GM18519 (cell line): ENCODE data around the gene KDM4B.

Experiments used
- ATAC-seq: cut with Tn5 transposase; IDR thresholded peaks from one replicate; pipeline ENCODE4 v1.9.1; 2021; ENCODE audit warnings: mild to moderate bottlenecking, moderate library complexity; ENCODE audit not compliant: unreplicated experiment, low FRiP score

KDM4B gene

DNA sequence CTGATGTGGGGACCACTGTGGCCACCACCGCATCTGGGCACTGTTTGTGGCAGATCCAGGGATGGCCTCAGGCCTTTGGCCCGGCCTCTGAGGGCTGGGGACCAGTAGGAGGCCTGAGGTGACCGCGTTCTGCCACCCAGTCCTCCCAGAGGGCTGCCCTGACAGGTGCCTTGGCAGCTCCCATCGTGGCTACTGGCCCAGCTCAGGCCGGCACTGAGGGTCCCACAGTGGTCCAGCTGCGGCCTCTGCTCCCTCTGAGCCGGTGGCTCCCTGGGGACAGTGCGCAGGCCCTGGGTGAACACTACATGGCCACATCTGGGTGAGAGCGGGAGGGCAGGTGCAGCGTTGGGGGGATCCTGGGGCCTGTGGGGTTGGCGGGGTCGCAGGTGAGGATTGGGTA lies 61.9 kb downstream of the KDM4B start:
- ATAC-seq, result no peak

- no peak for ATAC-seq
Observed at GRCh38 chr19:5031231-5032100, 62.6 kb downstream of the KDM4B start.

DNA sequence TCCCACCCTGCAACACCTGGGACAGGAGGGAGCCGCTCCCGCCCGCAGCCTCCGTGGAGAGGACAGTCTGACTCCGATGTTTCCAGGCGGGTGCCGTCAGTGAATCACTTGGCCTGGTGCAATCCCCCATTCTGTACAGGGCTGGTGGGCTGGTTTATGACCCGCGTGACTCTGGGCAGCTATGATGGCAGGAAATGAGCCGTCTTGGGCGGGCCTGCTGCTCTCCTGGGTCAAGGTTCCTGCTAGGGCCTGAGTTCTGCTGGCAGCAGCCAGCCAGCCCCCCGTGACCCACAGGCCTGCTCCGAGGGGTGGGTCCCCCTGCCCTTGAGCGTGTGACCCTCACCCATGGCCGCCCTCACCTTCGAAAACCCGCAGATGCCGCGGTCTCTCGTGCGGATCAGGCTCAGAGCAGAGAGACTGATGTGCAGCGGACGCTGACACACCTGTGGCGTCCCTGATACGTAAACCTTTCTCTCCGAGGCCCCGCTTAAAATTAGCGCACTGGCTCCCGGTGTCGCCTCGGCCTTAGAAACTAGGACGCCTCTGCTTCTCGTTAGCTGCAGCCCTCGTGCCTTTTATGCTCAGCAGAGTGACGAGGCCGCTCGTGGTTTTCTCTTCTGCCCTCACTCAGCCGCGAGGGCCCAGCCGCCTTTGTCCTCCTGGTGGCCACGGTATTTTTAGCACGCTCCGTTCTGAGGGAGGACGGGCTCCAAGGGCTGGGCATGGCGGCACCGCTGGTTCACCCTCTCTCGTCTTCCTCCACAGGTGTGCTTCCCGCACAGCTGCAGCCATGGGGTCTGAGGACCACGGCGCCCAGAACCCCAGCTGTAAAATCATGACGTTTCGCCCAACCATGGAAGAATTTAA lies 63.4 kb downstream of the KDM4B start:
- no peak for ATAC-seq

- no peak for ATAC-seq
Observed at GRCh38 chr19:5035105-5035761, 66.3 kb downstream of the KDM4B start.

- no peak for ATAC-seq
Observed at GRCh38 chr19:5035793-5036697, 67.1 kb downstream of the KDM4B start.

GRCh38 chr19:5036698-5037563 lies 68.0 kb downstream of the KDM4B start:
- ATAC-seq, result no peak

DNA sequence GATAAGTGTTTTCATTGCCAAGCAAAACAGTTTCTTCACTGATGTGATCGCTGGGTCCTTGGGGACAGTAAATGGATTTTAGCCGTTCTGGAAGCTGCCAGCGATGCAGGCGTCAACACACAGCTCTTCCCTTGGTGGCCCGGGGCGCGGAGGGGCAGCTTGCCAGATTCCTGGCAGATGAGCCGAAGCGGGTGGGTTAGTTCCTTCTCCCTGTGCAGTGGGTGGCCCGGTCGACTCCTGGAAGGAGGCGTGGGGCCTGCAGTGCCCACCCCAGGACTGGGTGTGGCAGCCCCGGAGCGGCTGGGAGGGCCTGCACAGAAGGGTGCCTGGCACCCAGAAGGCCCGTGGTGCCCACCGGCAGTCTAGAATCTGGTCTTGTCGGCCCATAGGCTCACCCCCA lies 69.0 kb downstream of the KDM4B start:
- no peak for ATAC-seq

DNA sequence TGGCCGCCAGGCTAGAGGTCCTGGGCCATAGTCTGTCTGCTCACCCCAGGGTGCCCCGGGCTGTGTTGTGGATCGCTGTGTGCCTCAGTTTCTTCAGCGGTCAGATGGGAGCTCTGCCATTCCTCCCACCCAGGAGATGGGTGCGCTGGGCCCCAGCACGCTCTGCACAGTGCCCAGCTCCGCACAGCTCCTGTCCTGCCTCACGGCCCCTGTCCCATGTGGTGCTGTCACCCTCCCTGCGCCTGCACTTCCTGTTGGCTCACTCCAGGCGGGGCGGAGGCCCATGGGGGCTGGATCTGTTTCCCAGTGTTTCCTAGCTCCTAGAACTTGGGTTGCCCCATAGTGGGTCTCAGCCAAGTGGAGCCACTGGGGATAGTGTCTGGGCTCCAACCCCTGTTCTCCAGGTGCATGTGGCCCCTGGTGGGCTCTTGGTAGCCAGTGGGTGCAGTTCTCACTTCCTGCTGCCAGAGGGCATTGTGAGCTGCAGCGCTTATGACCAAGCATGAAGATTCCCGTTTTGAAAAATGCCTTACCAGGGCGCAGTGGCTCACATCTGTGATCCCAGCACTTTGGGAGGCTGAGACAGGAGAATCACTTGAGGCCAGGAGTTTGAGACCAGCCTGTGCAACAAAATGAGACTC lies 69.8 kb downstream of the KDM4B start:
- ATAC-seq, result no peak

- no peak for ATAC-seq
Observed at GRCh38 chr19:5039642-5040543, 71.0 kb downstream of the KDM4B start.

DNA sequence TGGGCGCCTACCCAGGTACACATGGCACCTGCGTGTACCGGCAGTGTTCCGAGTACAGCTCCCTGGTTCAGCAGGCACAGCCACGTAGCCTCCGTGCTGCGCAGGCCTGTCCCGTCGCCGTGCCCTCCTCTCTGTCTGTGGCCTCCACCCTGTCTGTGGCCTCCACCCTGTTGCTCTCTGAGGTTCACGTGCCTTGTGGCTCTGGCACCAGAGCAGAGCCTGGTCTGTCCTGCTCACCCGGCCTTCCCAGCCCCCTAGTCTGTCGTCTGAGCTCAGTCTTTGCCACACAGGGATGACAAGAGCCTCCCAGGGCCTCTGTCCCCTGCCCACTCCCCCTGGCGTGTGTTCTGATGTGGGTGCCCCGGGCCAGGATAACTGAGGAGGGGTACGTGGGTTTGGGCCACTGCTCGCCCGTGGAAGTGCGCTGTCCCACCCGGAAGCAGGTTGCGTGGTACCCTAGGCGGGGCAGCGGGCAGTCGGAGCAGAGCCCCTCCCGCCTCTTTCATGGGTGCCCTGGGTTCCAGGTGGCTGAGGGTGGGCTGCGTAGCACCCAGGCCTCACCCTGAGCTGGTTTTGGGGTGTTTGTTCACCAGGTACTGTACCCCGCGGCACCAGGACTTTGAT lies 71.7 kb downstream of the KDM4B start:
- no peak for ATAC-seq

DNA sequence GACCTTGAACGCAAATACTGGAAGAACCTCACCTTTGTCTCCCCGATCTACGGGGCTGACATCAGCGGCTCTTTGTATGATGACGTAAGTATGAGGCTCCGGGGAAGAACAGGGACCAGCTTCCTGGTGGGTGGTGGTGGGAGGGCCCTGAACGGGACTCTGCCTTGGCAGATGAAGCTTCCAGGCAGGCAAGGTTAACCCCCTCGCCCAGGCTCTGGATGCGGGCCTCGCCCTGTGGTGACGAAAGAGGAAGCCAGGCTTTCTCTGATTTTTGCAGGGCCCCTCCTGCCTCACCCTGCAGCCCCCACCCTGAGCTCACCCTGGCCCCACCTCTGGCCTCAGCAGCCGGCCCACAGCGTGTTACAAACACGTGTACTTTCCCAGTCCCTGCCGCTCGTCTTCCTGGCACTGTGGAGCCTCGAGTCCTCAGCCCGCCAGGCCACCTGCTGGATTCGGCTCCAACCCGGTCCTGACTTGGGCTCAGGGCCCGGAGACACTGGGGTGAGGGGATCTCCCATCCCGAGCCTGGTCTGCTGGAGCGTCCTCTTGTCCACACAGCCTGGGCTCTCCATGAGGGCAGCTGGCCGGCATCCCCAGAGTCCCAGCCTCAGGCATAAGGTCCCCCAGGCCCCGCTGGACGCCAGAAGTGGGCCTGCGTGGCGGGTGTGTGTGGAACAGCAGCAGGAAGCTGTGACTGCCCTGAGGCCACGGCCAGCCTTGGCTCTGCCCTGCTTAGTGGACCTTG lies 72.4 kb downstream of the KDM4B start:
- no peak for ATAC-seq

GRCh38 chr19:5041913-5042187 lies 72.9 kb downstream of the KDM4B start:
- ATAC-seq, result no peak

GRCh38 chr19:5042556-5042955 lies 73.6 kb downstream of the KDM4B start:
- no peak for ATAC-seq

- ATAC-seq, result no peak
Observed at GRCh38 chr19:5045029-5045428, 76.1 kb downstream of the KDM4B start.

- ATAC-seq, result no peak
Observed at GRCh38 chr19:5045956-5046338, 77.0 kb downstream of the KDM4B start.

- no peak for ATAC-seq
Observed at GRCh38 chr19:5046339-5047039, 77.6 kb downstream of the KDM4B start.
